DND-41 (cell line): Measurements from ENCODE around the gene CDSN.

Experiments
- ATAC-seq: fragments of 200-7000 bp; cut with Tn5 transposase; 3 replicates; pipeline ENCODE4 v1.9.1; 2021; ENCODE audit warnings: low read depth; ENCODE audit not compliant: insufficient read depth
- DNase-seq: peaks from one replicate; pipeline ENCODE4 v3.0.0-alpha.2; 2020
- H2AFZ ChIP-seq: 2 replicates; pipeline ENCODE4 v1.6.0; 2012; ENCODE audit warnings: low read depth, low read length
- H3K27ac ChIP-seq: 2 replicates; pipeline ENCODE4 v1.5.1; 2012; ENCODE audit warnings: low read length, inconsistent platforms
- H3K27me3 ChIP-seq: fragments of 200-600 bp; sonication (generic); 2 replicates; pipeline ENCODE4 v1.6.0; 2012; ENCODE audit warnings: low read length, mild to moderate bottlenecking, inconsistent platforms; ENCODE audit not compliant: insufficient read depth, poor library complexity
- H3K36me3 ChIP-seq: 2 replicates; pipeline ENCODE4 v1.5.1; 2012; ENCODE audit warnings: low read length, inconsistent platforms; ENCODE audit not compliant: insufficient read depth
- H3K4me1 ChIP-seq: 2 replicates; pipeline ENCODE4 v1.5.1; 2012; ENCODE audit warnings: mild to moderate bottlenecking, low read length; ENCODE audit not compliant: insufficient read depth
- H3K4me2 ChIP-seq: 2 replicates; pipeline ENCODE4 v1.6.0; 2012; ENCODE audit warnings: mild to moderate bottlenecking, moderate library complexity, low read length, inconsistent platforms; ENCODE audit not compliant: insufficient read depth
- H3K4me3 ChIP-seq, 2 experiments: fragments of 200-600 bp in 1 of 2; shearing (Covaris generic) in 1 of 2; 2 replicates each; pipeline ENCODE4 v1.5.1; 2012 to 2016; ENCODE audit warnings: inconsistent platforms in 2 of 2, low read length in 2 of 2, mild to moderate bottlenecking in 2 of 2, low read depth in 1 of 2, moderate library complexity in 1 of 2
- H3K79me2 ChIP-seq: 2 replicates; pipeline ENCODE4 v1.6.0; 2012; ENCODE audit warnings: low read length, inconsistent platforms; ENCODE audit not compliant: insufficient read depth
- H3K9ac ChIP-seq: 2 replicates; pipeline ENCODE4 v1.6.0; 2012; ENCODE audit warnings: low read depth, mild to moderate bottlenecking, inconsistent platforms, low read length, moderate library complexity
- H3K9me3 ChIP-seq: 2 replicates; pipeline ENCODE4 v1.5.1; 2012; ENCODE audit warnings: low read length, moderate library complexity, mild to moderate bottlenecking, inconsistent platforms; ENCODE audit not compliant: insufficient read depth, severe bottlenecking
- H4K20me1 ChIP-seq: 2 replicates; pipeline ENCODE4 v1.6.0; 2012; ENCODE audit warnings: low read length; ENCODE audit not compliant: insufficient read depth
- CTCF ChIP-seq: IDR thresholded peaks from 2 replicates; pipeline ENCODE4 v1.5.1; 2012; ENCODE audit warnings: borderline replicate concordance, low read length, moderate library complexity, mild to moderate bottlenecking; ENCODE audit not compliant: poor library complexity, severe bottlenecking; ENCODE audit errors: extremely low read depth
- EZH2 ChIP-seq: IDR thresholded peaks from 3 replicates; pipeline ENCODE4 v1.6.1; 2012; ENCODE audit warnings: borderline replicate concordance, low read depth, mild to moderate bottlenecking, moderate library complexity, low read length, inconsistent platforms; ENCODE audit not compliant: severe bottlenecking

Gene CDSN

GRCh38 chr6:31081872-31082271, 38.4 kb downstream of the CDSN start:
- H3K9me3 ChIP-seq: no peaks in the 10 kb centered on the region
- H4K20me1 ChIP-seq: no peaks in the 10 kb centered on the region
- H3K4me2 ChIP-seq: no peak overlapping the region
- no peaks in the 10 kb centered on the region for H3K79me2 ChIP-seq
- H3K4me3 ChIP-seq: no peak overlapping the region
- no peak for TF ChIP-seq EZH2
- no peak overlapping the region for H3K27ac ChIP-seq
- H3K4me1 ChIP-seq: peaks cover 10% of the 10 kb centered on the region
- H3K9ac ChIP-seq: no peak overlapping the region
- no peak overlapping the region for H2AFZ ChIP-seq
- DNase-seq (no peak), ATAC-seq (no peak)
- no peaks in the 10 kb centered on the region for H3K27me3 ChIP-seq
- H3K36me3 ChIP-seq: no peaks in the 10 kb centered on the region

- DNase-seq (peak; percentile 82), ATAC-seq (peak; percentile 87)
Measured at GRCh38 chr6:31079656-31080261, 40.5 kb downstream of the CDSN start.

GRCh38 chr6:31076611-31077010, 43.6 kb downstream of the CDSN start:
- H2AFZ ChIP-seq: no peak overlapping the region
- no peak for ATAC-seq
- no peak overlapping the region for H3K27ac ChIP-seq
- DNase-seq: no peak
- no peaks in the 10 kb centered on the region for H4K20me1 ChIP-seq
- no peaks in the 10 kb centered on the region for H3K36me3 ChIP-seq
- peaks cover 10% of the 10 kb centered on the region for H3K4me1 ChIP-seq
- no peak overlapping the region for H3K9ac ChIP-seq
- H3K27me3 ChIP-seq: no peaks in the 10 kb centered on the region
- H3K79me2 ChIP-seq: no peaks in the 10 kb centered on the region
- H3K4me2 ChIP-seq: no peak overlapping the region
- H3K9me3 ChIP-seq: no peaks in the 10 kb centered on the region
- TF ChIP-seq CTCF (no peak), EZH2 (no peak)
- H3K4me3 ChIP-seq: no peak overlapping the region

More at GRCh38 chr6:31079656-31080261, 40.5 kb downstream of the CDSN start:
- Histone ChIP-seq H3K79me2 (no peaks in the 10 kb centered on the region), H3K27me3 (no peaks in the 10 kb centered on the region), H3K36me3 (no peaks in the 10 kb centered on the region), H3K4me2 (peak overlapping the region; percentile 53), H3K9me3 (no peaks in the 10 kb centered on the region), H3K4me3 (peak overlapping the region in 1 of 2 experiments; percentile 8; a peak in 1 of 4 replicates), H3K4me1 (peaks cover 10% of the 10 kb centered on the region), H4K20me1 (no peaks in the 10 kb centered on the region), H3K9ac (peak overlapping the region; percentile 24), H2AFZ (peak overlapping the region; percentile 78), H3K27ac (no peak overlapping the region)
- TF ChIP-seq CTCF: peak; percentile 92
- TF ChIP-seq EZH2: no peak

- no peaks in the 10 kb centered on the region for H3K9me3 ChIP-seq
- no peak overlapping the region for H3K4me3 ChIP-seq
- no peaks in the 10 kb centered on the region for H3K27me3 ChIP-seq
- no peak overlapping the region for H3K27ac ChIP-seq
- H2AFZ ChIP-seq: no peak overlapping the region
- H3K4me1 ChIP-seq: peaks cover 10% of the 10 kb centered on the region
- H3K79me2 ChIP-seq: no peaks in the 10 kb centered on the region
- H3K9ac ChIP-seq: no peak overlapping the region
- TF ChIP-seq EZH2 (no peak), CTCF (no peak)
- H3K36me3 ChIP-seq: no peaks in the 10 kb centered on the region
- no peaks in the 10 kb centered on the region for H4K20me1 ChIP-seq
- no peak overlapping the region for H3K4me2 ChIP-seq
- no peak for ATAC-seq
- DNase-seq: no peak
Measured at GRCh38 chr6:31075528-31075927, 44.7 kb downstream of the CDSN start.
